ENCODE results near the gene EGF.

DNA sequence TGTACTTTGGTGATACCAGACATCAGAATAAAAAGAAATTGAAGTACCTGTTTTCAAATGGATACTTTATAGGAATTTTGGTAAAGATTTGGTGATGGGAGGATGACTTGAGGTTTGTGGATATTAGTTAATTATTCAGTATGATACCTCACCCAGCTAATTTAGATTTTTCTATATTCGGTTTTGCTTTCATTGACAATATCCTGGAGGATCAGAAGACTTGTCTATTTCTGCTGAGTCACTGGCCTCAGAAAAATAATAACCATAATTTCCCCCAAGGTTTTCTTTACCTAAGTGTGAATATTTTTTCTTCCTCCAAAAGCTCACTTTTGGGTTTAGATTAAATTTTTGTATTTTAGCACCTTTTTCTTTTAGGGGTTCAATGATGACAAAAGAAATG is 100.2 kb downstream of the EGF start:
- TF ChIP-seq, protein P1, sequence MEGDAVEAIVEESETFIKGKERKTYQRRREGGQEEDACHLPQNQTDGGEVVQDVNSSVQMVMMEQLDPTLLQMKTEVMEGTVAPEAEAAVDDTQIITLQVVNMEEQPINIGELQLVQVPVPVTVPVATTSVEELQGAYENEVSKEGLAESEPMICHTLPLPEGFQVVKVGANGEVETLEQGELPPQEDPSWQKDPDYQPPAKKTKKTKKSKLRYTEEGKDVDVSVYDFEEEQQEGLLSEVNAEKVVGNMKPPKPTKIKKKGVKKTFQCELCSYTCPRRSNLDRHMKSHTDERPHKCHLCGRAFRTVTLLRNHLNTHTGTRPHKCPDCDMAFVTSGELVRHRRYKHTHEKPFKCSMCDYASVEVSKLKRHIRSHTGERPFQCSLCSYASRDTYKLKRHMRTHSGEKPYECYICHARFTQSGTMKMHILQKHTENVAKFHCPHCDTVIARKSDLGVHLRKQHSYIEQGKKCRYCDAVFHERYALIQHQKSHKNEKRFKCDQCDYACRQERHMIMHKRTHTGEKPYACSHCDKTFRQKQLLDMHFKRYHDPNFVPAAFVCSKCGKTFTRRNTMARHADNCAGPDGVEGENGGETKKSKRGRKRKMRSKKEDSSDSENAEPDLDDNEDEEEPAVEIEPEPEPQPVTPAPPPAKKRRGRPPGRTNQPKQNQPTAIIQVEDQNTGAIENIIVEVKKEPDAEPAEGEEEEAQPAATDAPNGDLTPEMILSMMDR (IDR thresholded peaks at IDR 0.05; ENCODE audit: insufficient read depth, low read length, poor library complexity, severe bottlenecking): no peak
- TF ChIP-seq EZH2phosphoT487 (conservative IDR thresholded peaks at IDR 0.05; ENCODE audit: low read length): no peak

Data from SU-DHL-6 (cell line).